B cell (primary cell): ENCODE data around the gene BOD1L2.

Experiments used
- EZH2 ChIP-seq: IDR thresholded peaks from 2 replicates; pipeline ENCODE4 v1.6.1; 2012; ENCODE audit warnings: borderline replicate concordance, low read depth, mild to moderate bottlenecking, moderate library complexity, low read length; ENCODE audit not compliant: insufficient read depth, poor library complexity, severe bottlenecking
- TF ChIP-seq, protein P1 (sequence below): fragments of 200-600 bp; IDR thresholded peaks from one replicate; pipeline ENCODE4 v1.8.0; 2022; ENCODE audit warnings: antibody characterized with exemption, mild to moderate bottlenecking

DNA sequence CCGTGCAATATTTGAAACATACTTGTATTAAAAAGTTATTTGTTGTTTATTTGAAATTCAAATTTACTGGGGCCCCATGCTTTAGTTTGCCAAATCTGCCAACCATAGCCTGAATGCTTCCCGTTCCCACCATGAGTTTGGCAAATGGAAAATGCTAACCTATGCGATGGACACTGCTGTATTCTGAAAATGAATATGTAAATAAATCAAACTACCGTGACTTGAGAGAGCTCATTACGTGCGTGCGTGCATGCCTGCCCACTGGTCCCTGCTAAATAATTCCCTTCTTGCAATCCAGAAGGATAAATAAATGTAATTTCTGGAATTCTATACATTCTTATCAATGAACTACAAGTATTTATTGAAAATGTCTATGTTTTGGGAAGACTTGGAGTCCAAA lies 3.2 kb downstream of the BOD1L2 start:
- TF ChIP-seq, protein P1, sequence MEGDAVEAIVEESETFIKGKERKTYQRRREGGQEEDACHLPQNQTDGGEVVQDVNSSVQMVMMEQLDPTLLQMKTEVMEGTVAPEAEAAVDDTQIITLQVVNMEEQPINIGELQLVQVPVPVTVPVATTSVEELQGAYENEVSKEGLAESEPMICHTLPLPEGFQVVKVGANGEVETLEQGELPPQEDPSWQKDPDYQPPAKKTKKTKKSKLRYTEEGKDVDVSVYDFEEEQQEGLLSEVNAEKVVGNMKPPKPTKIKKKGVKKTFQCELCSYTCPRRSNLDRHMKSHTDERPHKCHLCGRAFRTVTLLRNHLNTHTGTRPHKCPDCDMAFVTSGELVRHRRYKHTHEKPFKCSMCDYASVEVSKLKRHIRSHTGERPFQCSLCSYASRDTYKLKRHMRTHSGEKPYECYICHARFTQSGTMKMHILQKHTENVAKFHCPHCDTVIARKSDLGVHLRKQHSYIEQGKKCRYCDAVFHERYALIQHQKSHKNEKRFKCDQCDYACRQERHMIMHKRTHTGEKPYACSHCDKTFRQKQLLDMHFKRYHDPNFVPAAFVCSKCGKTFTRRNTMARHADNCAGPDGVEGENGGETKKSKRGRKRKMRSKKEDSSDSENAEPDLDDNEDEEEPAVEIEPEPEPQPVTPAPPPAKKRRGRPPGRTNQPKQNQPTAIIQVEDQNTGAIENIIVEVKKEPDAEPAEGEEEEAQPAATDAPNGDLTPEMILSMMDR = no peak
- TF ChIP-seq EZH2 = no peak
